ENCODE data around the gene BCAT1.
A peak's percentile ranks its signal among the peaks of the same experiment; 100 is the strongest.

BCAT1 gene

GRCh38 chr12:24798335-24798734, 150.6 kb downstream of the BCAT1 start:
- DNase-seq: no peak

GRCh38 chr12:24797901-24798300, 151.0 kb downstream of the BCAT1 start:
- no peak for DNase-seq

GRCh38 chr12:24796876-24797275, 152.0 kb downstream of the BCAT1 start:
- no peak for DNase-seq

- peak in 1 of 6 experiments; percentile 31 for DNase-seq
Measured at GRCh38 chr12:24795699-24796347, 153.1 kb downstream of the BCAT1 start.

- no peak for DNase-seq
Measured at GRCh38 chr12:24791622-24792021, 157.3 kb downstream of the BCAT1 start.

- no peak for DNase-seq
Measured at GRCh38 chr12:24788886-24789285, 160.0 kb downstream of the BCAT1 start.

- DNase-seq: no peak
Measured at GRCh38 chr12:24780697-24781368, 168.1 kb downstream of the BCAT1 start.

GRCh38 chr12:24778486-24779304, 170.2 kb downstream of the BCAT1 start:
- DNase-seq: no peak

GRCh38 chr12:24777359-24777758, 171.5 kb downstream of the BCAT1 start:
- DNase-seq: no peak

- no peak for DNase-seq
Measured at GRCh38 chr12:24776861-24777260, 172.0 kb downstream of the BCAT1 start.

GRCh38 chr12:24775073-24775472, 173.8 kb downstream of the BCAT1 start:
- no peak for DNase-seq

- no peak for DNase-seq
Measured at GRCh38 chr12:24773996-24774395, 174.9 kb downstream of the BCAT1 start.

- DNase-seq: no peak
Measured at GRCh38 chr12:24772813-24773212, 176.1 kb downstream of the BCAT1 start.

- DNase-seq: no peak
Measured at GRCh38 chr12:24770821-24771220, 178.1 kb downstream of the BCAT1 start.

- no peak for DNase-seq
Measured at GRCh38 chr12:24770334-24770733, 178.6 kb downstream of the BCAT1 start.

GRCh38 chr12:24769682-24770081, 179.2 kb downstream of the BCAT1 start:
- no peak for DNase-seq

GRCh38 chr12:24768415-24768814, 180.5 kb downstream of the BCAT1 start:
- DNase-seq: no peak

GRCh38 chr12:24767016-24767415, 181.9 kb downstream of the BCAT1 start:
- no peak for DNase-seq

- no peak for DNase-seq
Measured at GRCh38 chr12:24764712-24765111, 184.2 kb downstream of the BCAT1 start.

GRCh38 chr12:24760606-24761378, 188.1 kb downstream of the BCAT1 start:
- no peak for DNase-seq

GRCh38 chr12:24760162-24760561, 188.7 kb downstream of the BCAT1 start:
- no peak for DNase-seq
